K562 (cell line): ENCODE results near the gene BACE2. TPM values are rescaled to one million over a fixed set of nuclear protein-coding genes. Genes with fewer than 3 reads are reported as not detected.

Experiments
- BCOR ChIP-seq: fragments of 450-650 bp; IDR thresholded peaks from 2 replicates; pipeline ENCODE4 v1.6.1; 2016
- CBX1 ChIP-seq: sonication (generic); IDR thresholded peaks from 2 replicates; pipeline ENCODE4 v1.6.1; 2016; ENCODE audit warnings: antibody characterized with exemption, low read depth, mild to moderate bottlenecking
- FOXA3 ChIP-seq, 2 experiments: fragments of 450-650 bp in 1 of 2; sonication (generic) in 1 of 2; formaldehyde crosslinking; IDR thresholded peaks in 1 of 2; conservative IDR thresholded peaks in 1 of 2; 2 replicates each; pipeline versions ENCODE4 v1.4.0 to v1.8.0; 2020 to 2022; ENCODE audit warnings: mild to moderate bottlenecking in 2 of 2, missing genetic modification reagents in 1 of 2
- HDAC6 ChIP-seq: IDR thresholded peaks from 2 replicates; pipeline ENCODE4 v1.6.1; 2012; ENCODE audit warnings: low read depth, mild to moderate bottlenecking, control low read depth, inconsistent platforms, low read length, moderate library complexity
- MEIS2 ChIP-seq: fragments of 450-650 bp; IDR thresholded peaks from 2 replicates; pipeline ENCODE4 v1.6.1; 2014; ENCODE audit warnings: mild to moderate bottlenecking; ENCODE audit not compliant: partially characterized antibody
- RB1 ChIP-seq: fragments of 450-650 bp; IDR thresholded peaks from 2 replicates; pipeline ENCODE4 v1.6.1; 2017; ENCODE audit warnings: low read depth, mild to moderate bottlenecking
- STAG1 ChIP-seq: sonication (generic); formaldehyde crosslinking; IDR thresholded peaks from 2 replicates; pipeline ENCODE4 v1.5.0; 2020; ENCODE audit warnings: missing genetic modification reagents, borderline replicate concordance
- ZNF75A ChIP-seq: fragments of 450-650 bp; formaldehyde crosslinking; IDR thresholded peaks from 2 replicates; pipeline ENCODE4 v1.4.0; 2020; ENCODE audit warnings: mild to moderate bottlenecking
- polyA plus RNA-seq, 8 experiments: library from polyadenylated mRNA; depleted of rRNA in 4 of 8; stranded (reverse) in 5 of 8; unstranded in 3 of 8; fragments of >200 nt; fragmentation: Nextera tagmentation in 2 of 8; fragmentation: Illumina TruSeq in 1 of 8; extraction: Ambion mirVana in 2 of 8; extraction: Trizol in 1 of 8; gene quantifications; 2 replicates each; pipeline versions ENCODE4 v1.2.1 to v1.2.3, GENCODE V29; 2011 to 2014; ENCODE audit warnings: inconsistent platforms in 1 of 8, missing spikeins in 1 of 8
- total RNA-seq, 7 experiments: library from RNA; depleted of rRNA in 6 of 7; stranded (reverse); fragments of >200 nt in 6 of 7; fragmentation: Illumina TruSeq in 2 of 7; extraction: Trizol in 2 of 7; gene quantifications; 2 replicates each; pipeline versions ENCODE4 v1.2.1 to v1.2.3, GENCODE V29; 2011 to 2021; ENCODE audit warnings: low replicate concordance in 1 of 7
- TF ChIP-seq, protein P1 (sequence below), 2 experiments: fragments of 450-650 bp; conservative IDR thresholded peaks; 2 replicates each; pipeline ENCODE4 v1.6.1; 2017; ENCODE audit warnings: mild to moderate bottlenecking in 2 of 2, moderate library complexity in 2 of 2
- TF ChIP-seq, protein P2 (sequence below): sonication (generic); formaldehyde crosslinking; IDR thresholded peaks from 2 replicates; pipeline ENCODE4 v1.8.1; 2022; ENCODE audit warnings: missing genetic modification reagents
- TF ChIP-seq, protein P3 (sequence below), 2 experiments: fragments of 450-650 bp in 1 of 2; IDR thresholded peaks; 2 replicates each; pipeline ENCODE4 v1.6.1; 2011 to 2017; ENCODE audit warnings: low read depth in 2 of 2, antibody characterized with exemption in 1 of 2, borderline replicate concordance in 1 of 2, low read length in 1 of 2, mild to moderate bottlenecking in 1 of 2, mixed read lengths in 1 of 2; ENCODE audit not compliant: control insufficient read depth in 1 of 2
- TF ChIP-seq, protein P4 (sequence below): fragments of 250-450 bp; sonication (Bioruptor Pico); IDR thresholded peaks from 2 replicates; pipeline ENCODE4 v1.4.0; 2020; ENCODE audit warnings: borderline replicate concordance

The BACE2 gene
- total and polyA plus RNA-seq, 9 of the 15 experiments (the other 6 are each of a cell fraction or from before 2014, with no cell fraction given): 0.05 to 0.24 (median 0.15) TPM; not detected in 2

DNA sequence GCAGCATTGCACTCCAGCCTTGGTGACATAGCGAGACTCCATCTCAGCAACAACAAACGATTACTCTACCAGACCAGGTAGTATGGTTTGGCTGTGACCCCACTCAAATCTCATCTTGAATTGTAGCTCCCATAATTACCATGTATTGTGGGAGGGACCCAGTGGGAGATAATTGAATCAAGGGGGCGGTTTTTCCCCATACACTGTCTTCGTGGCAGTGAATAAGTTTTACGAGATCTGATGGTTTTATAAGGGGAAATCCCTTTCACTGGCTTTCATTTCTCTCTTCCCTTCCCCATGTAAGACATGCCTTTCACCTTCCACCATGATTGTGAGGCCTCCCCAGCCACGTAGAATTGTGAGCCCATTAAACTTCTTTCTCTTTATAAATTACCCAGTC is 66.0 kb downstream of the BACE2 start (continued):
- TF ChIP-seq, protein P1, sequence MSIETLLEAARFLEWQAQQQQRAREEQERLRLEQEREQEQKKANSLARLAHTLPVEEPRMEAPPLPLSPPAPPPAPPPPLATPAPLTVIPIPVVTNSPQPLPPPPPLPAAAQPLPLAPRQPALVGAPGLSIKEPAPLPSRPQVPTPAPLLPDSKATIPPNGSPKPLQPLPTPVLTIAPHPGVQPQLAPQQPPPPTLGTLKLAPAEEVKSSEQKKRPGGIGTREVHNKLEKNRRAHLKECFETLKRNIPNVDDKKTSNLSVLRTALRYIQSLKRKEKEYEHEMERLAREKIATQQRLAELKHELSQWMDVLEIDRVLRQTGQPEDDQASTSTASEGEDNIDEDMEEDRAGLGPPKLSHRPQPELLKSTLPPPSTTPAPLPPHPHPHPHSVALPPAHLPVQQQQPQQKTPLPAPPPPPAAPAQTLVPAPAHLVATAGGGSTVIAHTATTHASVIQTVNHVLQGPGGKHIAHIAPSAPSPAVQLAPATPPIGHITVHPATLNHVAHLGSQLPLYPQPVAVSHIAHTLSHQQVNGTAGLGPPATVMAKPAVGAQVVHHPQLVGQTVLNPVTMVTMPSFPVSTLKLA (conservative IDR thresholded peaks at IDR 0.05): no peak
- no peak for TF ChIP-seq FOXA3 (CRISPR knock-in tag; conservative IDR thresholded peaks at IDR 0.05 in 1 of 2, IDR thresholded peaks at IDR 0.05 in 1 of 2)
- TF ChIP-seq BCOR: no peak
- TF ChIP-seq ZNF75A (CRISPR knock-in tag): no peak
- TF ChIP-seq, protein P2, sequence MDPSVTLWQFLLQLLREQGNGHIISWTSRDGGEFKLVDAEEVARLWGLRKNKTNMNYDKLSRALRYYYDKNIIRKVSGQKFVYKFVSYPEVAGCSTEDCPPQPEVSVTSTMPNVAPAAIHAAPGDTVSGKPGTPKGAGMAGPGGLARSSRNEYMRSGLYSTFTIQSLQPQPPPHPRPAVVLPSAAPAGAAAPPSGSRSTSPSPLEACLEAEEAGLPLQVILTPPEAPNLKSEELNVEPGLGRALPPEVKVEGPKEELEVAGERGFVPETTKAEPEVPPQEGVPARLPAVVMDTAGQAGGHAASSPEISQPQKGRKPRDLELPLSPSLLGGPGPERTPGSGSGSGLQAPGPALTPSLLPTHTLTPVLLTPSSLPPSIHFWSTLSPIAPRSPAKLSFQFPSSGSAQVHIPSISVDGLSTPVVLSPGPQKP (CRISPR knock-in tag): no peak
- no peak for TF ChIP-seq RB1
- TF ChIP-seq STAG1 (CRISPR knock-in tag): no peak
- no peak for TF ChIP-seq HDAC6
- no peak for TF ChIP-seq CBX1
- TF ChIP-seq, protein P3, sequence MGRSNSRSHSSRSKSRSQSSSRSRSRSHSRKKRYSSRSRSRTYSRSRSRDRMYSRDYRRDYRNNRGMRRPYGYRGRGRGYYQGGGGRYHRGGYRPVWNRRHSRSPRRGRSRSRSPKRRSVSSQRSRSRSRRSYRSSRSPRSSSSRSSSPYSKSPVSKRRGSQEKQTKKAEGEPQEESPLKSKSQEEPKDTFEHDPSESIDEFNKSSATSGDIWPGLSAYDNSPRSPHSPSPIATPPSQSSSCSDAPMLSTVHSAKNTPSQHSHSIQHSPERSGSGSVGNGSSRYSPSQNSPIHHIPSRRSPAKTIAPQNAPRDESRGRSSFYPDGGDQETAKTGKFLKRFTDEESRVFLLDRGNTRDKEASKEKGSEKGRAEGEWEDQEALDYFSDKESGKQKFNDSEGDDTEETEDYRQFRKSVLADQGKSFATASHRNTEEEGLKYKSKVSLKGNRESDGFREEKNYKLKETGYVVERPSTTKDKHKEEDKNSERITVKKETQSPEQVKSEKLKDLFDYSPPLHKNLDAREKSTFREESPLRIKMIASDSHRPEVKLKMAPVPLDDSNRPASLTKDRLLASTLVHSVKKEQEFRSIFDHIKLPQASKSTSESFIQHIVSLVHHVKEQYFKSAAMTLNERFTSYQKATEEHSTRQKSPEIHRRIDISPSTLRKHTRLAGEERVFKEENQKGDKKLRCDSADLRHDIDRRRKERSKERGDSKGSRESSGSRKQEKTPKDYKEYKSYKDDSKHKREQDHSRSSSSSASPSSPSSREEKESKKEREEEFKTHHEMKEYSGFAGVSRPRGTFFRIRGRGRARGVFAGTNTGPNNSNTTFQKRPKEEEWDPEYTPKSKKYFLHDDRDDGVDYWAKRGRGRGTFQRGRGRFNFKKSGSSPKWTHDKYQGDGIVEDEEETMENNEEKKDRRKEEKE (IDR thresholded peaks at IDR 0.05; ENCODE audit: borderline replicate concordance in 1 of 2, control insufficient read depth in 1 of 2, low read depth in 2 of 2, low read length in 1 of 2): no peak
- TF ChIP-seq, protein P4, sequence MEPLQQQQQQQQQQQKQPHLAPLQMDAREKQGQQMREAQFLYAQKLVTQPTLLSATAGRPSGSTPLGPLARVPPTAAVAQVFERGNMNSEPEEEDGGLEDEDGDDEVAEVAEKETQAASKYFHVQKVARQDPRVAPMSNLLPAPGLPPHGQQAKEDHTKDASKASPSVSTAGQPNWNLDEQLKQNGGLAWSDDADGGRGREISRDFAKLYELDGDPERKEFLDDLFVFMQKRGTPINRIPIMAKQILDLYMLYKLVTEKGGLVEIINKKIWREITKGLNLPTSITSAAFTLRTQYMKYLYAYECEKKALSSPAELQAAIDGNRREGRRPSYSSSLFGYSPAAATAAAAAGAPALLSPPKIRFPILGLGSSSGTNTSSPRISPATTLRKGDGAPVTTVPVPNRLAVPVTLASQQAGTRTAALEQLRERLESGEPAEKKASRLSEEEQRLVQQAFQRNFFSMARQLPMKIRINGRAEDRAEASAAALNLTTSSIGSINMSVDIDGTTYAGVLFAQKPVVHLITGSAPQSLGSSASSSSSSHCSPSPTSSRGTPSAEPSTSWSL (CRISPR knock-in tag): no peak
- TF ChIP-seq MEIS2: no peak
